ENCODE data around the gene C1orf216. TPM values are rescaled to one million over a fixed set of nuclear protein-coding genes. Genes with fewer than 3 reads are reported as not detected.

Gene C1orf216
- total RNA-seq, 1 experiment from 2014 or later: 6.6 TPM

- BruUV-seq (replicated peaks): no TSS peak
- POLR2A ChIA-PET: no interaction called here
Observed at GRCh38 chr1:35708952-35709351, 9.7 kb downstream of the C1orf216 start.

GRCh38 chr1:35708441-35708921 is 10.2 kb downstream of the C1orf216 start:
- H3K9me3 Mint-ChIP-seq (ENCODE audit: unreplicated experiment): no peaks in the 10 kb centered on the region
- Histone ChIP-seq H3K4me3 (ENCODE audit: low read depth, low read length) (peak overlapping the region; percentile 45), H3K9me3 (no peaks in the 10 kb centered on the region), H3K36me3 (ENCODE audit: control insufficient read depth, insufficient read depth, low read length) (no peaks in the 10 kb centered on the region), H3K27me3 (replicated peaks; ENCODE audit: control insufficient read depth, insufficient read depth, low read length) (no peaks in the 10 kb centered on the region), H3K4me1 (no peaks in the 10 kb centered on the region)
- DNase-seq: no peak
- CTCF ChIA-PET: no interaction called here
- no peaks in the 10 kb centered on the region for H3K27me3 Mint-ChIP-seq (ENCODE audit: insufficient read depth, unreplicated experiment)
- intact Hi-C loops (cut with micrococcal nuclease; ENCODE audit: unreplicated experiment): no loop called here
- BruUV-seq (replicated peaks): no TSS peak
- POLR2A ChIA-PET: no interaction called here
- H3K4me1 Mint-ChIP-seq (ENCODE audit: low read depth, unreplicated experiment): peaks cover 7% of the 10 kb centered on the region
- no peaks in the 10 kb centered on the region for H3K36me3 Mint-ChIP-seq (ENCODE audit: insufficient read depth, unreplicated experiment)
- H3K4me3 Mint-ChIP-seq (ENCODE audit: unreplicated experiment): peak overlapping the region; percentile 82
- TF ChIP-seq CTCF (IDR thresholded peaks at IDR 0.05; ENCODE audit: insufficient read depth in 1 of 2, low read depth in 1 of 2, low read length in 1 of 2, severe bottlenecking in 1 of 2, unreplicated experiment in 1 of 2): no peak
- peak overlapping the region; percentile 45 for H3K27ac Mint-ChIP-seq (ENCODE audit: unreplicated experiment)

More at GRCh38 chr1:35708952-35709351, 9.7 kb downstream of the C1orf216 start:
- Mint-ChIP-seq H3K27me3 (ENCODE audit: insufficient read depth, unreplicated experiment) (no peaks in the 10 kb centered on the region), H3K4me1 (ENCODE audit: low read depth, unreplicated experiment) (peaks cover 7% of the 10 kb centered on the region), H3K9me3 (ENCODE audit: unreplicated experiment) (no peaks in the 10 kb centered on the region), H3K27ac (ENCODE audit: unreplicated experiment) (no peak overlapping the region), H3K4me3 (ENCODE audit: unreplicated experiment) (peak overlapping the region; percentile 82), H3K36me3 (ENCODE audit: insufficient read depth, unreplicated experiment) (no peaks in the 10 kb centered on the region)
- Histone ChIP-seq H3K27me3 (replicated peaks; ENCODE audit: control insufficient read depth, insufficient read depth, low read length) (no peaks in the 10 kb centered on the region), H3K4me3 (ENCODE audit: low read depth, low read length) (no peak overlapping the region), H3K4me1 (no peaks in the 10 kb centered on the region), H3K9me3 (no peaks in the 10 kb centered on the region), H3K36me3 (ENCODE audit: control insufficient read depth, insufficient read depth, low read length) (no peaks in the 10 kb centered on the region)
- DNase-seq: no peak
- CTCF ChIA-PET: no interaction called here
- intact Hi-C loops (cut with micrococcal nuclease; ENCODE audit: unreplicated experiment): no loop called here
- no peak for TF ChIP-seq CTCF (IDR thresholded peaks at IDR 0.05; ENCODE audit: insufficient read depth in 1 of 2, low read depth in 1 of 2, low read length in 1 of 2, severe bottlenecking in 1 of 2, unreplicated experiment in 1 of 2)

GRCh38 chr1:35707601-35708440 is 10.9 kb downstream of the C1orf216 start:
- POLR2A ChIA-PET: interaction anchor here (0.6 kb wide), 1 partner anchor 46 kb away, joined by 8 read pairs; no protein-coding TSS in a partner anchor
- Mint-ChIP-seq H3K4me1 (ENCODE audit: low read depth, unreplicated experiment) (peaks cover 7% of the 10 kb centered on the region), H3K4me3 (ENCODE audit: unreplicated experiment) (peak overlapping the region; percentile 82), H3K9me3 (ENCODE audit: unreplicated experiment) (no peaks in the 10 kb centered on the region), H3K27ac (ENCODE audit: unreplicated experiment) (peak overlapping the region; percentile 45), H3K36me3 (ENCODE audit: insufficient read depth, unreplicated experiment) (no peaks in the 10 kb centered on the region), H3K27me3 (ENCODE audit: insufficient read depth, unreplicated experiment) (no peaks in the 10 kb centered on the region)
- Histone ChIP-seq H3K4me1 (no peaks in the 10 kb centered on the region), H3K36me3 (ENCODE audit: control insufficient read depth, insufficient read depth, low read length) (no peaks in the 10 kb centered on the region), H3K9me3 (no peaks in the 10 kb centered on the region), H3K4me3 (ENCODE audit: low read depth, low read length) (peak overlapping the region; percentile 45), H3K27me3 (replicated peaks; ENCODE audit: control insufficient read depth, insufficient read depth, low read length) (no peaks in the 10 kb centered on the region)
- peak; percentile 68 to 71 for DNase-seq
- BruUV-seq (replicated peaks): no TSS peak
- CTCF ChIA-PET: interaction anchor here (0.7 kb wide), 1 partner anchor 62 kb away, joined by 3 read pairs; the partner anchor contains the start of gene CLSPN
- TF ChIP-seq CTCF (IDR thresholded peaks at IDR 0.05; ENCODE audit: insufficient read depth in 1 of 2, low read depth in 1 of 2, low read length in 1 of 2, severe bottlenecking in 1 of 2, unreplicated experiment in 1 of 2): no peak
- intact Hi-C loops (cut with micrococcal nuclease; ENCODE audit: unreplicated experiment): no loop called here
